Jurkat, Clone E6-1 (cell line): ENCODE data around the gene RANBP3L.

ENCODE experiments used
- DNase-seq: peaks from one replicate; pipeline ENCODE4 v3.0.0-alpha.2; 2011; ENCODE audit warnings: low read depth, low spot score
- H3K4me3 ChIP-seq: 2 replicates; pipeline ENCODE4 v1.5.1; 2011; ENCODE audit warnings: mild to moderate bottlenecking, low read length, control low read depth, moderate library complexity

RANBP3L gene

GRCh38 chr5:36250427-36250826 lies 51.3 kb downstream of the RANBP3L start:
- H3K4me3 ChIP-seq: no peak overlapping the region
- no peak for DNase-seq

- DNase-seq: no peak
These were observed 55.5 kb downstream of the RANBP3L start for GRCh38 chr5:36246036-36246800.

DNA sequence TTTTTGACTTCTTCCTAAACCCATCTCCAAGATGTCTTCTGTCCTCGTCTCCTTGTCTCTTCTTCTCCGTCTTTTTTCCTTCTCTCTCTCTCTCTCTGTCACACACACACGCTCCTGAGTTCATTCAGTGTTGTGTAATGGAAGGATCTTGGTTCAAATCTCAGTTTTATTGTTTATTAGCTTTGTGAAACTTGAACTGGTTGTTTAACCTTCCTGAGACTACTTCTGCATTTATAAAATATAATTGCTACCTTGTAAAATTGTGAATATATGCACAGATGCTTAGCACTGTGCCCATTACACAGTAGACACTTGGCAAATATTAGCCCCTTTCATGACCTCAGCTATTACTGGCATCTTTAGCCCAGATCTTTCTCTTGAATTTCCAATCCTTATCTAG lies 57.6 kb downstream of the RANBP3L start:
- no peak for DNase-seq
- H3K4me3 ChIP-seq: no peak overlapping the region

More at GRCh38 chr5:36246036-36246800, 55.5 kb downstream of the RANBP3L start:
- no peak overlapping the region for H3K4me3 ChIP-seq

DNA sequence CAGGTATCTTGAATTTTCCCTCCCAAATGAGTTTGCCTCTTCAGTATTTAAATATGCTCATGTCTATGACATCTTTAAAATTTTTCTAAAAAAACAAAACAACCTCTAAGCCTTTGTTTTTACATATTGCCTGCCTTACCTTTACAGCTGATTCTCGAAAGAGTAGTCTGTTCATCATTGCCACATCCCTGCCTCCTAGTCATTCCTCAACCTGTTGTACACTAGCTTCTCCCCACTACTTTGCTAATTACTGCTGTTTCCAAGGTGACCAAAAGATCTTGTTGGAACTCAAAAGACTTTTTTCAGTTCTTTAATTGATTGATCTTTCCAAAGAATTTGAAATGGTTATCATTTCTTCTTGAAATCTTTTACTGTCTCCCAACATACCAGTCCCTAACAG lies 58.0 kb downstream of the RANBP3L start:
- H3K4me3 ChIP-seq: no peak overlapping the region
- DNase-seq: no peak

DNA sequence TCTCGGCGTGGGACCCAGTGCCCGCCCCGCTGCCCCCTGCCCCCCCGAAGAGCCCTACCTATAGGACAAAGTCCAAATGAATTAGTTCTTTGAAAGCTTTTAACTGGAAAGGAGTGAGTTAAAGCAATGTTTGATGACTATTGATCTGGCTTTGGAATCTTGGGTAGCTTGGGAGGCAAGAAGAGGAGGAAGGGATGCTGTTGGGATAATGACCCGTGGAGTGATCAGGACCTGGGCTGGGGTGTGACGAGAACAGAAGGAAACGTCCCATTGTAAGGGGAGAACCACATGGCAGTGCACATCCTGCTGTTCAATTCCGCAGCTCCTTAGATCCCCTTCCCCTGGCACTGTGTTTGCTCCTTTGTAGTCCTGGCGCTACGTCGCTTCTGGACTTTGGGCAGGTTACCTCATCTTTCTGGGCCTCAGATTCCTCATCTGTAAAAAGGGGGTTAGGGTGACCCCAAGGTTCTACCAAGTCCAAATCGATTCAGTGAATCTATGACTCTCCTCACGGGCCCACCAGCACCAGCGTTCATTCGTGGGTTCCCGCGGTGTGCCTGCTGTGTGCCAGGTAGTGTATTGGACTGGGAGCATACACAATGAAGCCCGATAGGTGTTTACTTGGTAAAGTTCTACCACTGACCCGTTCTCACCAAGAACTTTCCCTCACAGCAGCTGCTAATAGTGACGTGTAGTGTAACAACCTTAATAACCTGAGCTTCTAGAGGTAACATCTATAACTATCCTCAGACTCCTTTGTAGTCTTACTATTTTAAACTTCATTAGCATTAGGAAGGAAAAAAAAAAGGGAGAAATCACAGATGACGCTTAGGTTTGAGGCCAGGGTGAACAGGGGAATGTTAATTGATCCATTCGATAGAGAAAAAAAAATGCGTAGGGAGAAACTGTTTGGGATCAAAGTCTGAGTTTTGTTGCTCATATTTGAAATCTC lies 58.9 kb downstream of the RANBP3L start:
- peak overlapping the region; percentile 61 for H3K4me3 ChIP-seq
- no peak for DNase-seq

DNA sequence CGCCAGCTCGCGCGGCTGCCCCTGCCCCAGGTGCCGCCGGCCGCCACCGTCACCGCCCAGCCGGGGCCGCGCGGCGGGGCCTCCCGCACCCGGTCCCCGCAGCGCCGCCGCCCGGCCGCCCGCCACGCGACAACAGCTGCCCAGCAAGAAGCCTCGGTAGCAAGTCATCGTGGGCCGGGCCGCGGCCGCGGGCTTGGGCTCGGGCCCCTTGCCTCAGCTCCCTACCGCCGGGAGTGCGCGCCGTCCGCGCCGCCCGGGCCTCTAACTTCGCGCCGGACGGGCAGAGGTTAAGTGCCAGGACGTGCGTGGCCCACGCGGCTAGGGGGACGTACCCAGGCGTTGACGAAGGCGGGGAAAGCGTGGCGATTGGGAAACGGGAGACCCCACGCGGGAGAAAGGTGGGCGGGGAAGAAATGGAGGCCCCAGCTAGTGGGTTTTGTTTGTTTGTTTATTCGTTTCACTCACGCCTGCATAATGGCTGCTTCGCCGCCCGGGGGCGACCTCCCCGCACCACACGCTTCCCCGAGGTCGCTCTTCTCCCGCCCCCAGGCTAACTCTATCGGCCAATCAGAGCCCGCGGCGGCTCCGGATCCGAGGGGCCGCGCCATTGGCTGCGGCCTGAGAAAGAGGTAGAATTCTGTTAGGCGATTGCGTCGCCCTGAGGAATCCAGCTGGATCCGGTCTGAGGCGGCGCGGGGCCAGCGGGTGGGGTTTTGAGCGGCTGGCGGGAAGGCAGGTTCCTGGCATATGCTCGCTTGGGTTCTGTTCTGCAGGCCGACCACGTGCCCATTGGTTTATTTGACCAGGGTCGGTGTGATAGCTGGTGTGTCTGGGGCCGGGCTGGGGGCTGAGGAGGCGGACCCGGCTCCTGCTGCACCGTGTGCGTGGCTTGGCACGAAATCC lies 59.8 kb downstream of the RANBP3L start, which contains the start of gene NADK2:
NADK2 (minus strand) TSS at position 295 of the 903 bp plus-strand sequence; CDS start at position 168, 127 bp downstream.
- H3K4me3 ChIP-seq: peak within 1 kb of the TSS; percentile 61
- DNase-seq: peak; percentile 92

DNA sequence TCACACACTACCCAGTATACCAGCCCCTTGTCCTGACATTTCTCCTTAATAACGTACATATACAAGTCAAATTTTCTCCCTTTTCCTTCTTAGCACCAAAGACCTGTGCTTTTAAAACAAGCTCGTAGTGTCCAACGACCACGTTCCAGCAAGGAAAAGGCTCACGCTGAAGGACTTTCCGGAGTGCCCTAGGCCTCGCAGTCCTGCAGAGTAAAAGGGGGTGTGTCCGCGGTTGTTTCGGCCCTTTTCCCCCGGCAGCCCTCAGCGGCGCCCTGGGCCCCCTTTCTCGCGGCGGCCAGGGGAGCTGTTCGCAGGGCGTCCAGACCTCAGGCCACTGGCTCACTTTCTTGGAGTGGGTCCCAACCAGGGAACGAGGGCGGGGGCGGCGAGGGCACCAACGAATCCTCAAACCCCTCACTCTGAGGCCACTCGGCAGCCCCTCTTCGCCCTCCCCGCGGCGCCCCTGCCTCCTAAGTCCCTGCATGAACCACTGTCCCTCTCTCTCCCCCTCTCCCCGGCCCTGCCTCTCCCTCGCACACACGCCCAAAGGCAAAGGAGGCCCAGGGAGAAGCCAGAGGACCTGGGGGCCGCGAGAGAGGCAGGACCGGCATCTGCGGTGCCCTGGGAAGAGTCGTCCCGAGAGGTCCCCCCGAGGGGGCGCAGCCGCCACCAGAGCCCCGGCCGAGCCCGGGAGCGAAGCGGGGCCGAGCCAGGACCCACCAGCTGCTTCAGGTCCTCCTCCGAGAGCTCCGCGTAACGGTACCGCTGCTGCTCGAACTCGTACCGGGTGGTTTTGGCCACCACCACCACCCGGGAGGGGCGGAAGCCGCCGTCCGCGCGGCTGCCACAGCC lies 60.7 kb downstream of the RANBP3L start:
- peak overlapping the region; percentile 61 for H3K4me3 ChIP-seq
- DNase-seq: no peak

- no peak overlapping the region for H3K4me3 ChIP-seq
- DNase-seq: no peak
These were observed 62.1 kb downstream of the RANBP3L start for GRCh38 chr5:36239370-36240293.

- no peak overlapping the region for H3K4me3 ChIP-seq
These were observed 63.0 kb downstream of the RANBP3L start for GRCh38 chr5:36238502-36239295.

DNA sequence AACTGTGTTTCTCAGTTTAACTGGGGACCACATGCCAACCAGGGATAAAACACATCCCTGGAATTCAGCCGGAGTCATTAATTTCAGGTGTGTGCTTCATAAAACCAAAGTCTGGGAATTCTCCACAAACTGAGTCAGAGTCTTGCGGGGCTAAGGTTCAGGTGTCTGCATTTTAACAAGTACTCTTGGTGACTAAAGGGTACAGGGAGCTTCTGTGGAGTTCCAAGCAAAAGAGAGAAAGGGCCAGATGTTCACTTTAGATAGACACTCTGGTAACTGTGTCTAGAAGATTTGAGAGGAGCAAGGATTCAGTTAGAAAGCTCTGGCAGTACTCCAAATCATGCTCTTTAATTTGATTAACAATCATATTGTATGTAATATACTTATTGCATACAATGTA lies 64.0 kb downstream of the RANBP3L start:
- DNase-seq: no peak

More at GRCh38 chr5:36238502-36239295, 63.0 kb downstream of the RANBP3L start:
- no peak for DNase-seq

GRCh38 chr5:36236801-36237200 lies 64.9 kb downstream of the RANBP3L start:
- DNase-seq: no peak
- no peak overlapping the region for H3K4me3 ChIP-seq

More for the DNA sequence above, 64.0 kb downstream of the RANBP3L start:
- no peak overlapping the region for H3K4me3 ChIP-seq

- H3K4me3 ChIP-seq: no peak overlapping the region
- no peak for DNase-seq
These were observed 69.2 kb downstream of the RANBP3L start for GRCh38 chr5:36232533-36232932.

DNA sequence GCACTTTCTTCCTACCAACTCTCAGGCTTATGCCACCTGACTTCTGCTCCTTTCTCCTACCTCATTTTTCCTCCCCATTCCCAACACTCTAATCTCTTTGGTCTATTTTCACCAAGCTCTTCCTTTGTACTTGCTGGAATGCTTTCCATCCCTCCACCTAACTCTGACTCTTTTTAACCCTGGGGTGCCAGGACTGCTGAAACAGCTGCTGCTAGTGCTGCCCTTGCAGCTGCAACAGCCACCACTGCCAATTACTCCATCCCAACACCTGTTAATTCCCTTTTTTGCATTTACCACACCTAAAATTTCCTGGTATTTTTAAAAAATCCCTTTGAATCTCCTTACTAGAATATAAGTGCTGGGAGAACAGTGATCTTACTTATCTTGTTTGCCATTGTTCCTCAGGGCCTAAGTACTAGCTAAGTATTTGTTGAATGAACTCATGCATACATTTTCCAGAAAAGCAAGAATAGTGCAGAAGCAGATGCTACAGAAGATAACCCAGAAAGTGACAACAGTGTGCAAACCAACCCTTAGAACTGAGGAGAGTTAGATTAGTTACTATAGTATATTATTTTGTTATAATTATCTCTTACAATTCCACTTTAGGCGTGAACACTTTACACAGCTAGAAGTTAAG lies 71.4 kb downstream of the RANBP3L start:
- no peak for DNase-seq
- H3K4me3 ChIP-seq: no peak overlapping the region

DNA sequence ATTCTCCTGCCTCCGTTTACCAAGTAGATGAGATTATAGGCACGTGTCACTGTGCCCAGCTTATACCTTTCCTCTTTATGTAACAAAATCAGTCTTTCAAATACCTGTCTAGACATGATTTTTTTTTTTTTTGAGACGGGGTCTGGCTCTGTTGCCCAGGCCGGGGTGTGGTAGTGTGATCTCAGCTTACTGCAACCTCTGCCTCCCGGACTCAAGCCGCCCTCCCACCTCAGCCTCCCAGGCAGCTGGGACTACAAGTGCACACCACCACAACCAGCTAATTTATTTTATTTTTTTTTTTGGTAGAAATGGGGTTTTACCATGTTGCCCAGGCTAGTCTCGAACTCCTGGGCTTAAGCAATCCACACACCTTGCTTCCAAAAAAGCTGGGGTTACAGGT lies 73.2 kb downstream of the RANBP3L start:
- H3K4me3 ChIP-seq: no peak overlapping the region
- no peak for DNase-seq

GRCh38 chr5:36227046-36227445 lies 74.7 kb downstream of the RANBP3L start:
- no peak overlapping the region for H3K4me3 ChIP-seq
- DNase-seq: no peak

GRCh38 chr5:36222620-36223019 lies 79.1 kb downstream of the RANBP3L start:
- DNase-seq: no peak
- no peak overlapping the region for H3K4me3 ChIP-seq
